Left lung (tissue), 10 donors: ENCODE data around the gene ARSD. TPM values are rescaled to one million over a fixed set of nuclear protein-coding genes. Genes with fewer than 3 reads are reported as not detected.

Experiments
- ATAC-seq: fragments of 200-7000 bp; cut with Tn5 transposase; one replicate; pipeline ENCODE4 v1.9.1; 2020; ENCODE audit warnings: moderate library complexity
- DNase-seq, 4 donors: peaks; one replicate each; pipeline ENCODE4 v3.0.0-alpha.2; 2013 to 2020
- H3K27ac ChIP-seq, 2 donors: fragments of 200-600 bp; sonication (generic) in 1 of 2; one replicate each; pipeline versions ENCODE4 v1.5.0 to v1.8.0; 2020 to 2021
- H3K27me3 ChIP-seq, 2 donors: fragments of 200-600 bp; sonication (generic) in 1 of 2; one replicate each; pipeline versions ENCODE4 v1.5.0 to v1.8.0; 2020 to 2021
- H3K36me3 ChIP-seq, 2 donors: fragments of 200-600 bp; sonication (generic) in 1 of 2; one replicate each; pipeline versions ENCODE4 v1.5.0 to v1.8.0; 2020 to 2021
- H3K4me1 ChIP-seq, 2 donors: fragments of 200-600 bp; one replicate each; pipeline ENCODE4 v1.8.0; 2021
- H3K4me3 ChIP-seq, 2 donors: fragments of 200-600 bp; sonication (generic) in 1 of 2; one replicate each; pipeline versions ENCODE4 v1.5.0 to v1.8.0; 2020 to 2021; ENCODE audit warnings: mild to moderate bottlenecking in 1 of 2
- H3K9me3 ChIP-seq, 2 donors: fragments of 200-600 bp; sonication (generic) in 1 of 2; one replicate each; pipeline versions ENCODE4 v1.5.0 to v1.8.0; 2020 to 2021
- intact Hi-C, 2 donors: fragments of 100-400 bp; cut with DNase I; formaldehyde crosslinking; loops; one replicate each; pipeline versions ENCODE4 v1.11.2 to v1.14.2; 2022
- polyA plus RNA-seq, 6 donors: library from polyadenylated mRNA; unstranded; fragments of 120-200 nt; gene quantifications; one replicate each; pipeline ENCODE4 v1.2.1, GENCODE V29; 2013; ENCODE audit not compliant: insufficient read length in 6 of 6
- total RNA-seq, 2 donors: library from RNA; stranded (reverse); fragmentation: NEBNext Ultra II Directional; extraction: Animal tissue kit (Norgen Biotek cat#: 25700); gene quantifications; one replicate each; pipeline ENCODE4 v1.2.1, GENCODE V29; 2021
- TF ChIP-seq, protein P1 (sequence below), 2 donors: fragments of 200-600 bp; sonication (generic) in 1 of 2; IDR thresholded peaks; one replicate each; pipeline versions ENCODE4 v1.5.0 to v1.8.0; 2021; ENCODE audit warnings: antibody characterized with exemption in 2 of 2
- donor health status: DM: no; HTN: yes; CAD: no.
- donor health status: DM: no; HTN: no; CAD: no.

Gene ARSD
- total and polyA plus RNA-seq, 8 donors: 22.7 to 65.2 (median 52.6) TPM

DNA sequence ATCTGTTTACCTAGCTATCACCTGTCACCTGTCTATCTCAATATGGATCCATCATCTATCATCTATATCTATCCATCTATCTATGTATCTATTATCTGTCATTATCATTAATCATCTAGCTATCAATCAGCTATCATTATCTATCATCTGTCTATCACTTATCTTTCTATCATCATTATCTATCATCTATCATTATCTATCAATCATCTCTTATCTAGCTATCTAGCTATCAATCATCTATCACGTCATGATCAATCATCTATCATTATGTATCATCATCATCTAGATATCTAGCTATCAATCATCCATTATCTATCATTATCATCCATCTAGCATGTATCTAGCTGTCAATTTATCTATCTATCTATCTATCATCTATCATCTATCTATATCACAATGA is 7.9 kb downstream of the ARSD start:
- Histone ChIP-seq H3K36me3 (peaks cover 0 to 31% of the 10 kb centered on the region in 2 donors), H3K27me3 (no peaks in the 10 kb centered on the region), H3K4me1 (no peaks in the 10 kb centered on the region), H3K9me3 (no peaks in the 10 kb centered on the region), H3K27ac (no peak overlapping the region), H3K4me3 (no peak overlapping the region)
- intact Hi-C loops: no loop called here
- TF ChIP-seq, protein P1, sequence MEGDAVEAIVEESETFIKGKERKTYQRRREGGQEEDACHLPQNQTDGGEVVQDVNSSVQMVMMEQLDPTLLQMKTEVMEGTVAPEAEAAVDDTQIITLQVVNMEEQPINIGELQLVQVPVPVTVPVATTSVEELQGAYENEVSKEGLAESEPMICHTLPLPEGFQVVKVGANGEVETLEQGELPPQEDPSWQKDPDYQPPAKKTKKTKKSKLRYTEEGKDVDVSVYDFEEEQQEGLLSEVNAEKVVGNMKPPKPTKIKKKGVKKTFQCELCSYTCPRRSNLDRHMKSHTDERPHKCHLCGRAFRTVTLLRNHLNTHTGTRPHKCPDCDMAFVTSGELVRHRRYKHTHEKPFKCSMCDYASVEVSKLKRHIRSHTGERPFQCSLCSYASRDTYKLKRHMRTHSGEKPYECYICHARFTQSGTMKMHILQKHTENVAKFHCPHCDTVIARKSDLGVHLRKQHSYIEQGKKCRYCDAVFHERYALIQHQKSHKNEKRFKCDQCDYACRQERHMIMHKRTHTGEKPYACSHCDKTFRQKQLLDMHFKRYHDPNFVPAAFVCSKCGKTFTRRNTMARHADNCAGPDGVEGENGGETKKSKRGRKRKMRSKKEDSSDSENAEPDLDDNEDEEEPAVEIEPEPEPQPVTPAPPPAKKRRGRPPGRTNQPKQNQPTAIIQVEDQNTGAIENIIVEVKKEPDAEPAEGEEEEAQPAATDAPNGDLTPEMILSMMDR (IDR thresholded peaks at IDR 0.05): no peak
- no peak for DNase-seq
- ATAC-seq: no peak

DNA sequence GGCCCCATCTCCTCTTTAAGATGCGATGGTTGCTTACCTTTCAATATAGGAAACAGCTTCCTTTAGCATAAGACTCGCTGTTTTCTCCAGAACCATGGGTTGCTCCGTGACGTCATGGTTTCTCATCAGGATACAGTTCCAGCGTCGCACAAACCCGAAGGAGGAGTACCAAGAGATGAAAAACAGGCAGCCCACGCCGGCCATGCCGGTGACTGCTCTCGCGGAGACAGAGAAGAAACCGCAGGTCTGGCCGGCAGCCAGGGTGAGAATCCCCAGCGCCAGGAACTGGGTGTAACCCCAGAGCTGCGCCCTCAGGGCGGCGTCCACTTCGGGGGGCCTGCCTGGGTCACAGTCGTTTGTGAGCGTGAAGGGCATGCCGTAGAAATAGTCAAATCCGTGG is 11.4 kb downstream of the ARSD start:
- no peak overlapping the region for H3K4me3 ChIP-seq
- no peak for ATAC-seq
- H3K36me3 ChIP-seq: peaks cover 0 to 31% of the 10 kb centered on the region in 2 donors
- TF ChIP-seq, protein P1 (IDR thresholded peaks at IDR 0.05): no peak
- no peak overlapping the region for H3K27ac ChIP-seq
- no peaks in the 10 kb centered on the region for H3K4me1 ChIP-seq
- intact Hi-C loops: no loop called here
- H3K9me3 ChIP-seq: no peaks in the 10 kb centered on the region
- no peak for DNase-seq
- H3K27me3 ChIP-seq: no peaks in the 10 kb centered on the region

DNA sequence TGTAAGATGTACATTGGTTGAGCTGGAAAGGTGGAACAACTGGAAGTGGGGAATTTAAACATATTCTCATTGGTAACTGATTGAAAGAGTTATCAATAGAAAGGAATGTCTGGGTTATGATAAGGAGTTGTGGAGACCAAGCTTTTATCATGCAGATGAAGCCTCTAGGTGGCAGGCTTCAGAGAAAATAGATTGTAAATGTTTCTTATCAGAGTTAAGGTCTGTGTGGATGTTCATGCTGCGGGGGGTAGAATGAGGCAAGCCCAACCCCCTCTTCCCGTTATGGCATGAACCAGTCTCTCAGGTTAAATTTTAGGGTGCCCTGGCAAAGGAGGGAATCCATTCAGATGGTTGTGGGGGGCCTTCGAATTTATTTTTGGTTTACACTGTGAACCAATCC is 16.0 kb downstream of the ARSD start:
- Histone ChIP-seq H3K27ac (no peak overlapping the region), H3K9me3 (no peaks in the 10 kb centered on the region), H3K36me3 (peaks cover 0 to 10% of the 10 kb centered on the region in 2 donors), H3K27me3 (no peaks in the 10 kb centered on the region), H3K4me3 (no peak overlapping the region), H3K4me1 (no peaks in the 10 kb centered on the region)
- TF ChIP-seq, protein P1 (IDR thresholded peaks at IDR 0.05): no peak
- intact Hi-C loops: no loop called here
- no peak for ATAC-seq
- DNase-seq: no peak

DNA sequence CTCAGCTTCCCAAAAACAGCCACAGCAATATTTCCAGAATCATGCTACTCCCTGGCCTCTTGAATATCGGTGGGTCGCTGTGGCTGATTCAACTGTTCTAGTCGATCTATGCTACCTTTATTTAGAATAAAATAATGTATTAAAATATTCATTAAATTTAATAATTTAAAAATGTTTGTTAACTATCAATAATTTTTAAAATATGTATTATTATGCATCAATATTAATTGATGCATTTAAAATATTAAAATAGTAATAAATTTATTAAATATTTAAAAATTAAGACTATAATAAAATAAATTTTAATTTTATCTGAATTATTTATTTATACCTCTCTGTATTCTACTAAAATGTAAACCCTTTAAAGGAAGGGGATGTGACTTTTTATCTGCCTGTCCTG is 19.0 kb downstream of the ARSD start:
- Histone ChIP-seq H3K4me1 (no peaks in the 10 kb centered on the region), H3K9me3 (no peaks in the 10 kb centered on the region), H3K27me3 (no peaks in the 10 kb centered on the region), H3K27ac (no peak overlapping the region), H3K4me3 (no peak overlapping the region), H3K36me3 (peaks cover 0 to 10% of the 10 kb centered on the region in 2 donors)
- intact Hi-C loops: no loop called here
- TF ChIP-seq, protein P1 (IDR thresholded peaks at IDR 0.05): no peak
- DNase-seq (no peak), ATAC-seq (no peak)

DNA sequence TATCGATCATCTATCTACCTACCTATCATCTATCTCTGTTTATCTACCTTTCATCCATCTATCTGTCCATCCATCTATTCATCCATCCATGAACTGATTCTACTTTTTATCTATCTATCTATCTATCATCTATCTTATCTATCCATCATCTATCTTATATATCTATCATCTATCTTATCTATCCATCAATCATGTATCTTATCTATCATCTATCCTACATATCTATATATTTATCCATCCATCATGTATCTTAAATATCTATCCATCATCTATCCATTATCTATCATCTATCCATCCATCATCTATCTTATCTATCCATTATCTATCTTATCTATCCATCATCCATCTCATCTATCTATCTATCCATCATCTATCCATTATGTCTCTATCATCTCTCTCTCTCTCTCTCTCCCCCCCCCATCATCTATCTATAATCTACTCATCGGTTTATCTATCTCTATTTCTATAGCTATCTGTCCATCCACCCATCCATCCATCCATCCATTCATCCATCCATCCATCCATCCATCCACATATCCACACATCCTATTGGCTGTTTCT is 20.9 kb downstream of the ARSD start:
- intact Hi-C loops: no loop called here
- Histone ChIP-seq H3K36me3 (peaks cover 0 to 10% of the 10 kb centered on the region in 2 donors), H3K9me3 (no peaks in the 10 kb centered on the region), H3K27me3 (no peaks in the 10 kb centered on the region), H3K4me3 (no peak overlapping the region), H3K27ac (no peak overlapping the region), H3K4me1 (no peaks in the 10 kb centered on the region)
- no peak for DNase-seq
- ATAC-seq: no peak
- TF ChIP-seq, protein P1 (IDR thresholded peaks at IDR 0.05): no peak
